Mucosa of descending colon (tissue), 3 donors: ENCODE data around the gene HEPACAM. TPM values are rescaled to one million over a fixed set of nuclear protein-coding genes. Genes with fewer than 3 reads are reported as not detected.

Experiments
- ATAC-seq: fragments of 200-7000 bp; cut with Tn5 transposase; one replicate; pipeline ENCODE4 v1.9.1; 2020; ENCODE audit warnings: mild to moderate bottlenecking, moderate library complexity
- DNase-seq, 3 donors: peaks; one replicate each; pipeline ENCODE4 v3.0.0-alpha.2; 2020
- H3K36me3 ChIP-seq: fragments of 200-600 bp; one replicate; pipeline ENCODE4 v1.8.0; 2021; ENCODE audit warnings: low read depth, mild to moderate bottlenecking
- H3K4me1 ChIP-seq: fragments of 200-600 bp; one replicate; pipeline ENCODE4 v1.8.0; 2021; ENCODE audit warnings: low read depth, mild to moderate bottlenecking
- H3K4me3 ChIP-seq: fragments of 200-600 bp; one replicate; pipeline ENCODE4 v1.8.0; 2021; ENCODE audit warnings: mild to moderate bottlenecking
- H3K9me3 ChIP-seq: fragments of 200-600 bp; one replicate; pipeline ENCODE4 v1.8.0; 2021; ENCODE audit warnings: mild to moderate bottlenecking
- intact Hi-C, 2 donors: fragments of 100-400 bp; cut with DNase I in 1 of 2; cut with micrococcal nuclease in 1 of 2; formaldehyde crosslinking; loops; one replicate each; pipeline versions ENCODE4 v1.11.0 to v1.11.1; 2022; cut with DNase I, micrococcal nuclease
- total RNA-seq, 3 donors: library from RNA; stranded (reverse); fragmentation: NEBNext Ultra II Directional in 2 of 3; extraction: Animal tissue kit (Norgen Biotek cat#: 25700) in 2 of 3; gene quantifications; one replicate each; pipeline versions ENCODE4 v1.2.1 to v1.2.4, GENCODE V29; 2021 to 2023
- TF ChIP-seq, protein P1 (sequence below): fragments of 200-600 bp; IDR thresholded peaks from one replicate; pipeline ENCODE4 v1.8.0; 2022; ENCODE audit warnings: antibody characterized with exemption, mild to moderate bottlenecking
- donor health status: DM: no; HTN: no; CAD: no; lungs with moderate emphysema.
- donor health status: DM: no; HTN: no; CAD: no.
- donor health status: DM: no; HTN: yes; CAD: no.

Gene HEPACAM
- total RNA-seq, 3 donors from 2014 or later, result 0.57 TPM; not detected in 2

GRCh38 chr11:124891373-124891861 is 44.4 kb downstream of the HEPACAM start:
- H3K36me3 ChIP-seq, result no peaks in the 10 kb centered on the region
- intact Hi-C loops, result no loop called here
- TF ChIP-seq, protein P1, sequence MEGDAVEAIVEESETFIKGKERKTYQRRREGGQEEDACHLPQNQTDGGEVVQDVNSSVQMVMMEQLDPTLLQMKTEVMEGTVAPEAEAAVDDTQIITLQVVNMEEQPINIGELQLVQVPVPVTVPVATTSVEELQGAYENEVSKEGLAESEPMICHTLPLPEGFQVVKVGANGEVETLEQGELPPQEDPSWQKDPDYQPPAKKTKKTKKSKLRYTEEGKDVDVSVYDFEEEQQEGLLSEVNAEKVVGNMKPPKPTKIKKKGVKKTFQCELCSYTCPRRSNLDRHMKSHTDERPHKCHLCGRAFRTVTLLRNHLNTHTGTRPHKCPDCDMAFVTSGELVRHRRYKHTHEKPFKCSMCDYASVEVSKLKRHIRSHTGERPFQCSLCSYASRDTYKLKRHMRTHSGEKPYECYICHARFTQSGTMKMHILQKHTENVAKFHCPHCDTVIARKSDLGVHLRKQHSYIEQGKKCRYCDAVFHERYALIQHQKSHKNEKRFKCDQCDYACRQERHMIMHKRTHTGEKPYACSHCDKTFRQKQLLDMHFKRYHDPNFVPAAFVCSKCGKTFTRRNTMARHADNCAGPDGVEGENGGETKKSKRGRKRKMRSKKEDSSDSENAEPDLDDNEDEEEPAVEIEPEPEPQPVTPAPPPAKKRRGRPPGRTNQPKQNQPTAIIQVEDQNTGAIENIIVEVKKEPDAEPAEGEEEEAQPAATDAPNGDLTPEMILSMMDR, result no peak
- H3K4me1 ChIP-seq, result no peaks in the 10 kb centered on the region
- no peak overlapping the region for H3K4me3 ChIP-seq
- H3K9me3 ChIP-seq, result no peaks in the 10 kb centered on the region
- DNase-seq (no peak), ATAC-seq (no peak)

- intact Hi-C loops, result no loop called here
- H3K36me3 ChIP-seq, result no peaks in the 10 kb centered on the region
- no peak overlapping the region for H3K4me3 ChIP-seq
- TF ChIP-seq, protein P1, result no peak
- no peaks in the 10 kb centered on the region for H3K4me1 ChIP-seq
- no peaks in the 10 kb centered on the region for H3K9me3 ChIP-seq
- DNase-seq (no peak), ATAC-seq (no peak)
Observed at GRCh38 chr11:124890683-124891372, 45.0 kb downstream of the HEPACAM start.

GRCh38 chr11:124890151-124890550 is 45.7 kb downstream of the HEPACAM start:
- intact Hi-C loops, result no loop called here
- no peaks in the 10 kb centered on the region for H3K9me3 ChIP-seq
- no peaks in the 10 kb centered on the region for H3K4me1 ChIP-seq
- no peak overlapping the region for H3K4me3 ChIP-seq
- ATAC-seq, result no peak
- no peaks in the 10 kb centered on the region for H3K36me3 ChIP-seq
- TF ChIP-seq, protein P1, result no peak
- no peak for DNase-seq

- H3K4me3 ChIP-seq, result no peak overlapping the region
- no peaks in the 10 kb centered on the region for H3K9me3 ChIP-seq
- TF ChIP-seq, protein P1, result no peak
- H3K36me3 ChIP-seq, result no peaks in the 10 kb centered on the region
- no peak for ATAC-seq
- H3K4me1 ChIP-seq, result no peaks in the 10 kb centered on the region
- DNase-seq, result no peak
- intact Hi-C loops, result no loop called here
Observed at GRCh38 chr11:124889191-124890091, 46.4 kb downstream of the HEPACAM start.

GRCh38 chr11:124887667-124888013 is 48.2 kb downstream of the HEPACAM start:
- Histone ChIP-seq H3K36me3 (no peaks in the 10 kb centered on the region), H3K4me1 (no peaks in the 10 kb centered on the region), H3K9me3 (no peaks in the 10 kb centered on the region), H3K4me3 (no peak overlapping the region)
- no peak for ATAC-seq
- TF ChIP-seq, protein P1, result no peak
- DNase-seq, result no peak
- intact Hi-C loops, result no loop called here
